NCI-H1105 treated with DMSO at 0.1 percent for 48 hours (cell line): Measurements from ENCODE around the gene ST3GAL4.
"Not testable (repeated sequence)": the region's sequence is repeated elsewhere in the genome, so short reads cannot be mapped to it uniquely, and the experiment has no call there.

Experiments
- DNase-seq: peaks from one replicate; lab custom pipeline; 2025; lab: John Stamatoyannopoulos, UW

Gene ST3GAL4

GRCh38 chr11:126346946-126347345, 8.5 kb upstream of the ST3GAL4 start:
- not testable (repeated sequence) for DNase-seq

GRCh38 chr11:126347751-126348668, 7.5 kb upstream of the ST3GAL4 start:
- DNase-seq, result no peak

- no peak for DNase-seq
These were observed 6.5 kb upstream of the ST3GAL4 start for GRCh38 chr11:126348806-126349582.

GRCh38 chr11:126350836-126351235, 4.7 kb upstream of the ST3GAL4 start:
- DNase-seq, result no peak

GRCh38 chr11:126352163-126352562, 3.3 kb upstream of the ST3GAL4 start:
- no peak for DNase-seq

- DNase-seq, result no peak
These were observed 2.3 kb upstream of the ST3GAL4 start for GRCh38 chr11:126352934-126353801.

GRCh38 chr11:126354631-126355323, 709 bp upstream of the ST3GAL4 start:
- no peak for DNase-seq

- DNase-seq, result no peak
These were observed 726 bp downstream of the ST3GAL4 start for GRCh38 chr11:126355926-126356897.

- DNase-seq, result no peak
These were observed 1.8 kb downstream of the ST3GAL4 start for GRCh38 chr11:126357055-126357962.

GRCh38 chr11:126357969-126358762, 2.7 kb downstream of the ST3GAL4 start:
- DNase-seq, result no peak

- DNase-seq, result no peak
These were observed 3.3 kb downstream of the ST3GAL4 start for GRCh38 chr11:126358763-126359160.

- DNase-seq, result peak; percentile 95
These were observed 4.1 kb downstream of the ST3GAL4 start for GRCh38 chr11:126359431-126360048.

GRCh38 chr11:126360049-126360446, 4.6 kb downstream of the ST3GAL4 start:
- DNase-seq, result no peak

- DNase-seq, result no peak
These were observed 5.9 kb downstream of the ST3GAL4 start for GRCh38 chr11:126361400-126361799.

GRCh38 chr11:126362879-126363655, 7.6 kb downstream of the ST3GAL4 start:
- no peak for DNase-seq

GRCh38 chr11:126363706-126364248, 8.3 kb downstream of the ST3GAL4 start:
- no peak for DNase-seq

GRCh38 chr11:126364735-126365134, 9.2 kb downstream of the ST3GAL4 start:
- not testable (repeated sequence) for DNase-seq
